ENCODE results near the gene CUL2.

DNA sequence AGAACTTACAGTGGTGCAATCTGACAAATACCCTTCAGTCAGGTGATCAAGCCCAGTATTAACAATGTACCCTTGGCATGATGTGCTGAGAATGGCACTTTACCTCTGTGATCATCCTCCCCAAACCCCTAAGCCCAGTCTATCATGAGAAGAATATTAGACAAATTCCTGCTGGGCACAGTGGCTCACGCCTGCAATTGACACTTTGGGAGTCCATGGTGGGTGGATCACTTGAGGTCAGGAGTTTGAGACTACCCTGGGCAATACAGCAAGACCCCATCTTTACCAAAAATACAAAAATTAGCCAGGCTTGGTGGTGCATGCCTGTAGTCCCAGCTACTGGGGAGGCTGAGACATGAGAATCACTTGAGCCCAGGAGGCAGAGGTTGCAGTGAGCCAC is 7.4 kb upstream of the CUL2 start:
- no peak for TF ChIP-seq EZH2 (IDR thresholded peaks at IDR 0.05; ENCODE audit: borderline replicate concordance, insufficient read depth, low read depth, low read length, poor library complexity, severe bottlenecking)
- TF ChIP-seq, protein P1, sequence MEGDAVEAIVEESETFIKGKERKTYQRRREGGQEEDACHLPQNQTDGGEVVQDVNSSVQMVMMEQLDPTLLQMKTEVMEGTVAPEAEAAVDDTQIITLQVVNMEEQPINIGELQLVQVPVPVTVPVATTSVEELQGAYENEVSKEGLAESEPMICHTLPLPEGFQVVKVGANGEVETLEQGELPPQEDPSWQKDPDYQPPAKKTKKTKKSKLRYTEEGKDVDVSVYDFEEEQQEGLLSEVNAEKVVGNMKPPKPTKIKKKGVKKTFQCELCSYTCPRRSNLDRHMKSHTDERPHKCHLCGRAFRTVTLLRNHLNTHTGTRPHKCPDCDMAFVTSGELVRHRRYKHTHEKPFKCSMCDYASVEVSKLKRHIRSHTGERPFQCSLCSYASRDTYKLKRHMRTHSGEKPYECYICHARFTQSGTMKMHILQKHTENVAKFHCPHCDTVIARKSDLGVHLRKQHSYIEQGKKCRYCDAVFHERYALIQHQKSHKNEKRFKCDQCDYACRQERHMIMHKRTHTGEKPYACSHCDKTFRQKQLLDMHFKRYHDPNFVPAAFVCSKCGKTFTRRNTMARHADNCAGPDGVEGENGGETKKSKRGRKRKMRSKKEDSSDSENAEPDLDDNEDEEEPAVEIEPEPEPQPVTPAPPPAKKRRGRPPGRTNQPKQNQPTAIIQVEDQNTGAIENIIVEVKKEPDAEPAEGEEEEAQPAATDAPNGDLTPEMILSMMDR (IDR thresholded peaks at IDR 0.05), result no peak

Data from B cell (primary cell).